ENCODE measurements around the gene MGAT5.

MGAT5 gene

GRCh38 chr2:134268265-134268664 is 14.4 kb downstream of the MGAT5 start:
- no peak overlapping the region for H3K4me2 ChIP-seq (ENCODE audit: low read length)
- H3K4me1 ChIP-seq (ENCODE audit: low read length), result peaks cover 12% of the 10 kb centered on the region
- peaks cover 25% of the 10 kb centered on the region for H4K20me1 ChIP-seq (ENCODE audit: insufficient read depth, low read length)
- no peak overlapping the region for H2AFZ ChIP-seq (ENCODE audit: low read depth, low read length)
- H3K27me3 ChIP-seq (ENCODE audit: low read depth, low read length), result peaks cover 13% of the 10 kb centered on the region
- no peak overlapping the region for H3K4me3 ChIP-seq (ENCODE audit: low read length)
- H3K36me3 ChIP-seq (replicated peaks; ENCODE audit: low read depth, low read length), result peaks cover 5% of the 10 kb centered on the region
- no peak for TF ChIP-seq CTCF (IDR thresholded peaks at IDR 0.05; ENCODE audit: low read depth, low read length)
- TF ChIP-seq EZH2phosphoT487 (IDR thresholded peaks at IDR 0.05; ENCODE audit: low read depth), result no peak
- no peak overlapping the region for H3K9ac ChIP-seq (ENCODE audit: low read length)
- no peaks in the 10 kb centered on the region for H3K79me2 ChIP-seq (ENCODE audit: low read length)
- no peak overlapping the region for H3K27ac ChIP-seq (ENCODE audit: low read length)
- no peaks in the 10 kb centered on the region for H3K9me3 ChIP-seq (ENCODE audit: insufficient read depth, low read length)

DNA sequence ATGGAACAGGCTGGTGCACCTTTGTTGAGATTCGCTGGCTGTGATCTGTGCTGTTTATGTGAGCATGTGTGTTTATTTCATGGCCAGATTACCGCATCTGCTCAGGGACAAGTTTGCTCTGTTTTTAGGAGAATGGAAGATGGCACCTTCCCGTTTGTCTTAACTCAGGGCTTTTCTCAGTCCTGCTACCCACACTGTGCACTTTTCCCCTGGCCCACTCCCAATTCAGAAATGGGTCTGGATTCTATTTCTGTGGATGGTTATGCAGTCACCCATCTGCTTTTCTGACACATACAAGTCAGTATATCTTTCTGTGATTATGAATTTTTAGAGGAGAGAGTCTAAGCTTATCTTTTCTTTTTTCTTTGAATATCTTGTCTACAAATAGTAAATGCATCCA is 15.4 kb downstream of the MGAT5 start:
- Histone ChIP-seq H3K36me3 (replicated peaks; ENCODE audit: low read depth, low read length) (peaks cover 5% of the 10 kb centered on the region), H3K27me3 (ENCODE audit: low read depth, low read length) (peaks cover 21% of the 10 kb centered on the region)

DNA sequence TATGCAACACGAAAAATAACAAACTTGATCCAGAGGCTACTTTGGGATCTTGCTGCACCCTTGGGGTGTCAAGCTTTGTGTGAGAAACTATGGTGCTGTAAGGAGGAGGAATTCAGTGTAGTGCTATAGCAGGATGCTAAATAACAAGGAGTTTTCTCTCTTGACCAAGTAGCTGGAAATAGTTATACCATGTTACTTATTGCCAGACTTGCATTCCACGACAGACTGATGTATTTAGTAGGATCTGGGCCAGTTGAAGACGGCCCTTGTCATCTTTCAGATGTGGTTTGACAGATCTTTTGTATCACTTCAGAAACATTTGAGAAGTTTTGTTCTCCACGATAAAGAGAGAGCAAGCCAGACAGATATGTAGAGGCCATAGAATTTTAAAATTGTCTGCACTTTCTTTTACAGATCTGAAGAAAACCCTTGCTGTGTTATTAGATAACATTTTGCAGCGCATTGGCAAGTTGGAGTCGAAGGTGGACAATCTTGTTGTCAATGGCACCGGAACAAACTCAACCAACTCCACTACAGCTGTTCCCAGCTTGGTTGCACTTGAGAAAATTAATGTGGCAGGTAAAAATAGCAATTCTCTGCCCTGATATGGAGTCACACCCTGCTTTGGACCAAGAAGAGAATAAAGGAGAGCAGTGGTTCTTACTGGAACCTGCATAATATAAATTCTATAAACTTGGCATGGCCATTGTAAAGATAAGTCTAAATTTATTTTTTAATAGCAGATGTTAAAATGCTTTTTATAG is 16.3 kb downstream of the MGAT5 start:
- TF ChIP-seq CTCF (IDR thresholded peaks at IDR 0.05; ENCODE audit: low read depth, low read length), result no peak
- TF ChIP-seq EZH2phosphoT487 (IDR thresholded peaks at IDR 0.05; ENCODE audit: low read depth), result no peak
- peaks cover 31% of the 10 kb centered on the region for H3K4me1 ChIP-seq (ENCODE audit: low read length)
- no peak overlapping the region for H3K9ac ChIP-seq (ENCODE audit: low read length)
- peaks cover 43% of the 10 kb centered on the region for H4K20me1 ChIP-seq (ENCODE audit: insufficient read depth, low read length)
- H3K79me2 ChIP-seq (ENCODE audit: low read length), result no peaks in the 10 kb centered on the region
- no peak overlapping the region for H3K4me2 ChIP-seq (ENCODE audit: low read length)
- no peak overlapping the region for H2AFZ ChIP-seq (ENCODE audit: low read depth, low read length)
- H3K9me3 ChIP-seq (ENCODE audit: insufficient read depth, low read length), result no peaks in the 10 kb centered on the region
- H3K27me3 ChIP-seq (ENCODE audit: low read depth, low read length), result peaks cover 25% of the 10 kb centered on the region
- no peak overlapping the region for H3K4me3 ChIP-seq (ENCODE audit: low read length)
- peaks cover 5% of the 10 kb centered on the region for H3K36me3 ChIP-seq (replicated peaks; ENCODE audit: low read depth, low read length)
- no peak overlapping the region for H3K27ac ChIP-seq (ENCODE audit: low read length)

More for the DNA sequence above, 15.4 kb downstream of the MGAT5 start:
- TF ChIP-seq EZH2phosphoT487 (IDR thresholded peaks at IDR 0.05; ENCODE audit: low read depth) (no peak), CTCF (IDR thresholded peaks at IDR 0.05; ENCODE audit: low read depth, low read length) (no peak)
- Histone ChIP-seq H3K4me1 (ENCODE audit: low read length) (peaks cover 22% of the 10 kb centered on the region), H3K9ac (ENCODE audit: low read length) (no peak overlapping the region), H4K20me1 (ENCODE audit: insufficient read depth, low read length) (peaks cover 34% of the 10 kb centered on the region), H3K27ac (ENCODE audit: low read length) (no peak overlapping the region), H3K79me2 (ENCODE audit: low read length) (no peaks in the 10 kb centered on the region), H3K4me3 (ENCODE audit: low read length) (no peak overlapping the region), H3K9me3 (ENCODE audit: insufficient read depth, low read length) (no peaks in the 10 kb centered on the region), H2AFZ (ENCODE audit: low read depth, low read length) (no peak overlapping the region), H3K4me2 (ENCODE audit: low read length) (no peak overlapping the region)

DNA sequence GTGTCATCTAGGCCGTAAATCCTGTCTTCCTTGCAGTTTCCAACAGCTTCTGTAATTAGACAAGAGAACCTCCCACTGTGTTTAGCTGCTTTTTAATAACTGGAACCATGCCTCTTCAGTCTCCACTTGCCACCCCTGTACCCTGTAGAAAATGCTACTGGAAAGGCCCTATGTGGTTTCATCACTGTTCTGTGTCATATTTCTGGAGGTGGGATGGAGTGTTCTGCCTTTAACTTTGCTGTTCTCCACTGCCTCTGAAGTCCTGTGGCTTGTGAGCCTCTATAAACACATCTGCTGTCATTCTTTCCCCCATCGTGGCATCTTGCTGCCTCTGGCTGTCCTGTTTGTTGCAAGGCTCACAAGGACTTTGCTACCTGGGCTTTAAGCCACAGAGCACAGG is 17.9 kb downstream of the MGAT5 start:
- Histone ChIP-seq H3K4me3 (ENCODE audit: low read length) (no peak overlapping the region), H3K4me1 (ENCODE audit: low read length) (peaks cover 45% of the 10 kb centered on the region)

More for the DNA sequence above, 17.9 kb downstream of the MGAT5 start:
- Histone ChIP-seq H3K27me3 (ENCODE audit: low read depth, low read length) (peaks cover 35% of the 10 kb centered on the region), H3K79me2 (ENCODE audit: low read length) (no peaks in the 10 kb centered on the region), H3K9me3 (ENCODE audit: insufficient read depth, low read length) (no peaks in the 10 kb centered on the region), H2AFZ (ENCODE audit: low read depth, low read length) (no peak overlapping the region), H3K4me2 (ENCODE audit: low read length) (no peak overlapping the region), H3K36me3 (replicated peaks; ENCODE audit: low read depth, low read length) (peaks cover 7% of the 10 kb centered on the region), H4K20me1 (ENCODE audit: insufficient read depth, low read length) (peaks cover 50% of the 10 kb centered on the region), H3K9ac (ENCODE audit: low read length) (no peak overlapping the region), H3K27ac (ENCODE audit: low read length) (no peak overlapping the region)
- TF ChIP-seq EZH2phosphoT487 (IDR thresholded peaks at IDR 0.05; ENCODE audit: low read depth), result no peak
- no peak for TF ChIP-seq CTCF (IDR thresholded peaks at IDR 0.05; ENCODE audit: low read depth, low read length)

All from OCI-LY3 (cell line).